HG03432 (cell line): ENCODE results near the gene NGDN.
"Not testable (repeated sequence)": the region's sequence is repeated elsewhere in the genome, so short reads cannot be mapped to it uniquely, and the experiment has no call there.

Source experiments
- ATAC-seq: cut with Tn5 transposase; IDR thresholded peaks from one replicate; pipeline ENCODE4 v1.9.1; 2021; ENCODE audit warnings: mild to moderate bottlenecking, moderate library complexity; ENCODE audit not compliant: unreplicated experiment

The NGDN gene, protein sequence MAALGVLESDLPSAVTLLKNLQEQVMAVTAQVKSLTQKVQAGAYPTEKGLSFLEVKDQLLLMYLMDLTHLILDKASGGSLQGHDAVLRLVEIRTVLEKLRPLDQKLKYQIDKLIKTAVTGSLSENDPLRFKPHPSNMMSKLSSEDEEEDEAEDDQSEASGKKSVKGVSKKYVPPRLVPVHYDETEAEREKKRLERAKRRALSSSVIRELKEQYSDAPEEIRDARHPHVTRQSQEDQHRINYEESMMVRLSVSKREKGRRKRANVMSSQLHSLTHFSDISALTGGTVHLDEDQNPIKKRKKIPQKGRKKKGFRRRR

DNA sequence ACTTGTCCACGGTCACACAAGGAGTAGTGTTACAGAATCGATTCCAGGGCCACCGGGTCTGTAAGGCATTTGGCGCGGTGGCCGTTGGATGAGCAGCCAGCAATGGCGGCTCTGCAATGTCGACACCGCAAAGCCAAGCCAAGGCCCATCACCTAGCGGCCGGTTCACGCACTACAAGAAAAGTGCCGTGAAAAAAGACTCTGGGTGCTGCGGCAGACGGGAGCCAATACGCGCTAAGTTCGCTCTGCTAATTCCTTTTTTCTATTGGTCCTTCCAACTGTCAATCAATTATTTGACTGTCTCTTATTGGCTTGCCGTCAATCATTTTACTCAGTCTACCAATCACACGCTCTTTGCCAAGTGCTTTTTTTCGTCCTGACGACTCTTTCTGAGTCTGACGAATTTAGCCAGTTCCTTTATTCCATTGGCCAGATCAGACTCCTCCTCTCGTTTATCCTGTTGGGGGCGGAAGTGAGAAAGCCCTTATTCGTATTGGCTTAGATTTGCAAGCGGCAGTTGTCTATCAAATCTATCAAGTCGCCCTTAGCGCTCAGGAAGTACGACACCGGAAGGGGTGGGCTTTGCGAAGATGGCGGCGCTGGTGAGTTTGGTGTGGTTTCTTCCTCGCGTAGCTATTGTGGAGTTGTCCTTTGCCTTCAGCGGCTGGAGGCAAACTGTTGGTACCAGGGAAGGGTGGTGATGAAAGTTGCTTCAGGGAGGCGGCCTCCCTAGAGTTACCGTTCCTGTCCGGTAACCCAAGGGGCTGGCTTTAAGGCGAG is at the start of gene NGDN:
NGDN (plus strand) TSS at position 577 of the 779 bp plus-strand sequence; CDS start at position 590, 13 bp downstream.
- peak; percentile 96 for ATAC-seq

DNA sequence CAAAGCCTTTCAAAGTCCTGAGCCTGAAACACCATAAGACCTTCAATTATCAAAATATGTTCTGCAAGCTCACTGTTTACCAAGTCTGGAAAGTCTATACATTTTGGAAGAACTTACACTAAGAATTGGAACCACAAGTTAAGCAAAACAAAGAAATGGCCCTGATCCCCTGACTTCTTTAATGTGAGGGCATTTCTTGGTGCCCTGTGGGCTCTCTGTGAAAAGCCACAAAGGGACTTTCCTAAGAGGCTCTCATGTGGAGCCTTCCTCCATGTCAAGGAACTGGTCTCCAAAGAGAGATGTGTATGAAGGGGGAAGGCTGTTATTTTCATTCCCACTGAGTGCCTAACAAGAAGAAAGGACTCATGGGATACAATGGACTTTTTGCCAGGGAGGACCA is 47.9 kb upstream of the NGDN start:
- no peak for ATAC-seq

DNA sequence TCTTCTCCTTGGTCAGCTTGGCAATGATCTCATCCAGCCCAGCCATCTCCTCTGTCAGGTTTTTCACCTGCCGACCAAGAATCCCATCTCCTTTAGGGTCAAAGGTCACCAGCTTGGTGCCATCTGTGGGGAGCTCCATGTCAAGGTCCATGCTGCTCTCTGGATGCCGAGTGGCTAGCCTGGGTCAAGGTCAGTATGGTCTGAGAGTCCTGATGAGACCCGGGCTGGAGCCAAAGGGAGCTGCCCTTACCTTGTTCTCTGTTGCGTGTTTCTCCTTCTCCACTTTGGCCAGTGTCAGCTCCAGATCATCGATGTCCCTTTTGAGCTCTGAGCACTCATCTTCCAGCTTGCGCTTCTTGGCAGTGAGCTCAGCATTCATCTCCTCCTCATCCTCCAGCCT is 45.8 kb upstream of the NGDN start:
- ATAC-seq, result no peak

DNA sequence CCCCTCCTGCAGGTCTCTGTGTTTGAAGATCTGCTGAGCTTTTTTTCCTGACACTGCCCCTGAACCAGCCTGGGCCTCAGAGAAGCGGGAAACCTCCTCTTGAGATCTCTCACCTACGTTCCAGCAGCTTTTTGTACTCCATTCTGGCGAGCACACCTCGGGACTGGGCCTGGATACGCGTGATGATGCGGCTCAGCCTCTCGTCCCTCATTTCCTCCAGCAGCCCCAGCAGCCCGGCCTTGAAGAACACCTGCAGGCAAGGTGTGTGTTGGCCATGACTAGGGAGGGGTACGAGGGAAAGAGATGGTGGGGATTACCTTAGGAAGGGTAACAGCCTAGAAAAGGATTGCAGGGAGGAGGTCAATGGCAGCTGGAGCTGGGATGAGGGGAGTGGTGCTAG is 44.3 kb upstream of the NGDN start:
- ATAC-seq, result no peak

DNA sequence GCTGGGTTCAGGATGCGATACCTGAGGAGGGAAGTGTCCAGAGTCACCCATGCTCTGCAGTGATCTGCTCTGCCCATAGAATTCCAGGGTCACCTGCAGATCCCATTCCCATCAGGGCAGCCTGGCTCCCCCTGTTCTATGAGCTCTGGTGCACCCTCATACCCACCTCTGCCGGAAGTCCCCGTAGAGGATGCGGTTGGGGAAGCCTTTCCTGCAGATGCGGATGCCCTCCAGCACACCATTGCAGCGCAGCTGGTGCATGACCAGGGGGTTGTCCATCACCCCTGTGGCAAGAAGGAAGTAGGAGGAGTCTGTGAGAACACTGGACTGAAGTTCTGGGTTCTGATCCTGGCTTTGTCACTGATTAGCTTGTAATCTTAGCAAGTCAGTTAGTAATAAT is 43.7 kb upstream of the NGDN start:
- ATAC-seq, result not testable (repeated sequence)

DNA sequence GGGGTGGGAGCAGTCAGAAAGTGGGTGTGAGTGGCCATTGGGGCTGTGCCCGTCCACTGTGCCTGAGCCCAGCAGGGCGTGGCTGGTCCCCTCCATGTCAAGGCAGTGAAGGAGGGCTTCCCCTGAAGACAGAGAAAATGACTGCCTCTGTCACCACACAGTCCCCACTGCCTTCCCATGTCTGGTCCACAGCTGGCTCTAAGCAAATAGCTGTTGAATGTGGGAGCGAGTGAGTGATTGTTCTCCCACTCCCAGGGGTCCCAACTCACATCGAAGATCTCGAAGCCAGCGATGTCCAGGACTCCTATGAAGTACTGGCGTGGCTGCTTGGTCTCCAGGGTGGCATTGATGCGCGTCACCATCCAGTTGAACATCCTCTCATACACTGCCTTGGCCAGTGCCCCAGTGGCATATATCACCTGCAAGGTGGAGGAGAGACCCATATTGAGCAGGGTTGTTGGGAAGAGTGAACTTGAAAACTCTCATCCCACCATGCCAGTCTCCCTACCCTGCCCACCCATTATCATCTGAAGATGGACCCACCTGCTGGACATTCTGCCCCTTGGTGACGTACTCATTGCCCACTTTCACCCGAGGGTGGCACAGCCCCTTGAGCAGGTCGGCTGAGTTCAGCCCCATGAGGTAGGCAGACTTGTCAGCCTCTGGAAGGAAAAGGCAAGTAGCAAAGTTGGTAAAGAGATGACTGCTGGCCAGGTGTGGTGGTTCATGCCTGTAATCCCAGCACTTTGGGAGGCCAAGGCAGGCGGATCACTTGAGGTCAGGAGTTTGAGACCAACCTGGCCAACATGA is 40.6 kb upstream of the NGDN start:
- ATAC-seq, result no peak

DNA sequence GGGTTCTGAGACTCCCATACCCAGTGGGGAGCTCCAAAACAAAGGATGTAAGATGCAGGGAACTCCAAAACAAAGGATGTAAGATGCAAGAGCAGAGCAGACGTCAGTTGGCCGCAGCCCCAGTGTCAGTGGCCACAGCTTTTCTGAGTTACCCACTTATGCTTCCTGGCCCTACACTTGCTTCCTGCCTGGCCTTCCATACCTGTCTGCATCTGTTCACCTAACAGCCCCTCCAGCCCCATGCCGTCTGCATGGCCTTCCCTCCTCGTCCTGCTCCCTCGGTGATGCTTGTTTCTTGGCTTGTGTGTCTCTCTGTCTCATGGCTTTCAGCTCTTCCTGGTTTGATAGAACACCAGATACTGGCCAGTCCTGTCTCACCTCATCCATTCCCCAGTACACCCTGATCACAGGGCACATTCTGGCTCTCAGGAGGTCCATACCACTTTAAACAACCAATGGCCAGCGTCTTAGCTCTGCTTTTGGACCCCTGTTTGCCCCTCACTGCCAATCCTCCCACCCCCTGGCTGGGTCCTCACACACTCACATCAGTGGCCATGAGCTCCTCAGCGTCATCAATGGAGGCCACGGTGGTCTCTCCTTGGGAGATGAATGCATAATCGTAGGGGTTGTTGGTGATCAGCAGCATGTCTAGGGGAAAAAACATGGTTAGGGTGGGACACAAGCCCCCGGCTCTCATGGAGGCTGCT is 39.3 kb upstream of the NGDN start:
- no peak for ATAC-seq

DNA sequence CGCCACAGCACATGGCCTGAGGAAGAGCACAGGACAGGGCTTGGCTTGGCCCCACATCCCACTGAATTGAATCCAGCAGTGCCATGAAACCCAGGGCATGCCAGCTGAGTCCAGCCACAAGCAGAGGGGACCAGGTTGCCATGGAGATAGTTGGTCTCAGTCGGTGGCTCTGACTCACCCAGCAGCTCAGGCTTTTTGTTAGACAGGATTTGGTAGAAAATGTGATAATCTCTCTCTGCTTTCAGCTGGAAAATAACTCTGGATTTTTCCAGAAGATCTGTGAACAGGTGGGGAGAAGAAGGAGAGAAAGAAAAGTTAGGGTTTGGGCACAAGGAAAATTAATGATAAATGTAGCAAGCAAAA is 38.8 kb upstream of the NGDN start:
- no peak for ATAC-seq

DNA sequence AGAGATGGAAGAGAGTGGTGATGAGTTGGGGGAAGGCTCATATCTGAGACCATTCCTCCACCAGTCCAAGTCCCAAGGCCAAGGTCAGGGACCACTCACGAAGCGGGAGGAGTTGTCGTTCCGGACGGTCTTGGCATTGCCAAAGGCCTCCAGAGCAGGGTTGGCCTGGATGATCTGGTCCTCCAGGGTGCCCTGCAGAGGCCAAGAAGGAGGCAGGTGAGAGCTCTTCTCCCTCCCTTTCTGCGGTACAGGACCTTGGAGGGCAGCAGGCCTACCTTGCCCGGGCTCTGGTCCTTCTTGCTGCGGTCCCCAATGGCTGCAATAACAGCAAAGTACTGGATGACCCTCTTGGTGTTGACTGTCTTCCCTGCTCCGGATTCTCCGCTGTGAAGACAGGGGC is 38.0 kb upstream of the NGDN start:
- no peak for ATAC-seq

DNA sequence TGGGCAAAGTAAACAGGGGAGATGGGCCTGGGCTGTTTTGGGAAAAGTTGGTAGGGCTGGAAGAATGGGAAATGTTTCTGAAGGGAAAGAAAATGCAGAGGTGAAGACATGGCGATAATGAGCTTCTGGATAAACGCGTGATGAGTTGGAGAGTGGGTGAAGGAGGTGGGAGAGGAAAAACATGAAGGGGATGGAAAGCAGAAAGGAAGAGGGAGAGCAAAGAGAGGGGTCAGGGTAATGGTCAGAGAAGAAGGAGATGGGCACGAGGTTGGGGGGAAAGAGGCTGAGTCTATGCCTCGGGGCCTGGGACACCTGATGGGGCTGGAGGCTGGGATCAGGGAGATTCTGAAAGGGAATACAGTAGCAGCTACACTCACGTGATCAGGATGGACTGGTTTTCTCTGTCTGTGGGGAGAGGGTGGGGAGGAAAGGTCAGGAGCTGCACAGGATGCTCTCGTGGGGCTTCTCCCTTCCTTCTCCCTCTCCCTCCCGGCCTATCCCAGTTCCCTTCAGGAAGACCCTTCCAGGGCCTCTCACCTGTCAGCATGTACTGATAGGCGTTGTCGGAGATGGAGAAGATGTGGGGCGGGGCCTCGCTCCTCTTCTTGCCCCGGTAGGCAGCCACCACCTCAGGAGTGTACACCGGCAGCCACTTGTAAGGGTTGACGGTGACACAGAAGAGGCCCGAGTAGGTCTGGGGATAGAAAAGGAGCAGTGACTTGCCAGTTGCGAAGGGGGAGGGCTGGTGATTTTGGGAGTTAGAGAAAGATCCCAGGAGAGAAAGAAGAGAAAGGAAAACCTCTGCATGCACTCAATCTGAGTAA is 37.2 kb upstream of the NGDN start:
- no peak for ATAC-seq

DNA sequence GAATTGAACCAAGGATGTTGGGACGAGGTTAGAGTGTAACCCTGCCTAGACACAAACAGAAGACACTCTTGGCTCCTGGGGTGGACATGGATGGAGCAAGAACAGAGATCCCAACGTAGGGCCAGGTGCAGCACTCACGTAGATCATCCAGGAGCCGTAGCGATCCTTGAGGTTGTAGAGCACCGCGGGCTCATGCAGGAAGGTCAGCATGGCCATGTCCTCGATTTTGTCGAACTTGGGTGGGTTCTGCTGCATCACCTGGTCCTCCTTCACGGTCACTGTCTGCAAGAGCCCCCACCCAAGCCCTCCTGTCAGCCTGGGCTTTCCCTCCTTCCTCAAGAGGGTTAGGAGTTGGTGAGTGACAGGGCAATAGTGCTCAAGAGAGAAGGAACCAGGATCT is 36.6 kb upstream of the NGDN start:
- ATAC-seq, result no peak

DNA sequence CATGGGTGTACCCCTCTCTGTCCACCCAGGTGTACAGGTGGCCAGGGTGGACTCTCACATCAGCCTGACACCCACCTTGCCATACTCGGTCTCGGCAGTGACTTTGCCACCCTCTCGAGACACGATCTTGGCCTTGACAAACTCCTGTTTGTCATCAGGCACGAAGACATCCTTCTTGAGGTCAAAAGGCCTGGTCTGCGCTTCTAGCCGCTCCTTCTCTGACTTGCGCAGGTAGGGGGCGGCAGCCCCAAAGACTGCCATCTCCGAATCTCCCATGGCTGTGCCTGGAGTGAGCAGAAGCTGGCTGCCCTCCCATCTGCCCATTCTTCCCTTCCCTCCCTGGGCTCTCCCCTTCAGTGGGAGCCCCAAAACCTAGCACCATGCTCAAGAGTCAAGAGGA is 36.0 kb upstream of the NGDN start:
- no peak for ATAC-seq

DNA sequence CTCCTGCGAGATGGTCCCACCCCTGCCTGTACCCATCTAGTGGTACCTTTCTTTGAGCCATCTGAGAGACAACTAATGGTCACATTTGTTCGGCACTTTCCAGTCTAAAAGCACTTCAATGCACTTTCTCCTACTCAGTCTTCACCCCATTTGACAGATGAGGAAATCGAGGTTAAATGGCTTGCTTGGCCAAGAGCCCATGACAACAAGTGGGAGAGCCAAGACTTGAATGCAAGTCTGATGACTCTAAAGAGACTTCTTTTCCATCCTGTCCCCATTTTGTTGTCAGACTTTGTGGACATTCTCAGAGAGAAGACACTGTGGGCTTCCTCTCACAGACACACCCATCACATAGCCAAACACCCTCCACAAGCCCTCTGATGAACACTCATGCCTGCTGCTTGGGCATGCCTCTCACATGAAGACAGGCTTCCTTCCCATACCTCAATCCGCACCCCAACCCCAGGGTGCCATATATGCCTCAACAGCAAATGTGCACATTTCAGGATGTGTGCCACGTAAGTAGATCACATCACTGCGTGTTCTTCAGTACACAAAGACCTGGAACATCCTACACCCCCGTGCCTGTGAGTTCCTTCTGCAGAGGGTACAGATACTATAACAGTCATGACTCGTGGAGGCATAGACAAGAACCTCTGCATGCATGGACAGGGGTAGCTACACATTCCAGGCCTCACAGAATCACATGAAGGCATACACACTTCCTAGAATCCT is 34.8 kb upstream of the NGDN start:
- no peak for ATAC-seq

DNA sequence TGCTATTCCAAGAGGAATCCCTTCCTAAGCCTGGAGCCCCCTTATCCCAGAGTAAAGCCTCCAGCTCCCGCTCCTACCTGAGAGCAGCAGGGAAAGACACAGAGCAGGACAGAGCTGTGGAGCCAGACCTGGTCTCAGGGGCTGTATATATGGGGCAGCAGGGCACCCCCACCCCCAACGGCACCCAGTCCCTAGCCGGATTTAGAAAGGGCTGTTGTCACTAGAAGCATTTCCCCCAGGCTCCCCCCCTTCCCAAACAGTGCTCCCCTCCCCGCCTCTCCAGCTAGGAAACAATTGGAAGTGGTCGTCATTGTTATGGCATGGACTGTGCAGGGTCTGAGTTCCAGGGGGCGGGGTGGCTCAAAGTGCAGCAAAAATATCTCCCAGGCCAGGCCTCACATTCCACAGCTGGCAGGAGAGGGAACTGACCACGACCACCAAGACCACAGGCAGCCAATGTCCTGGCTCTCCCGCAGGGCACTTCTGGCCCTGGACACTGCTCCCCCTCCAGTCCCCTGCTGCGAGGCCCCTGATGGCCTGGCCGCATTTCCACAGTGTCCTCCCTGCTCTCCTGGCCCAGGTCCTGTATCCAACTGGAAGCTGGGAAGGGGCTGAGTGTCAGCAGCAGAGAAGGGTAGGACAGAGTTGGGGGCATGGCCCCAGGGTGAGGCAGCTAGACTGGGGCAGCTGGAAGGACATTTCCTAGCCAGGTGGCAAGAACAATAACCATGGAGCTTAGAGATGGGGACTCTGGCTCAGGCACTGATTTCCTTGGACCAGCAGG is 33.8 kb upstream of the NGDN start, which contains the start of gene MYH7:
MYH7 (minus strand) TSS at position 118 of the 784 bp plus-strand sequence. CDS start 1,928 bp downstream, outside the sequence.
- no peak for ATAC-seq

DNA sequence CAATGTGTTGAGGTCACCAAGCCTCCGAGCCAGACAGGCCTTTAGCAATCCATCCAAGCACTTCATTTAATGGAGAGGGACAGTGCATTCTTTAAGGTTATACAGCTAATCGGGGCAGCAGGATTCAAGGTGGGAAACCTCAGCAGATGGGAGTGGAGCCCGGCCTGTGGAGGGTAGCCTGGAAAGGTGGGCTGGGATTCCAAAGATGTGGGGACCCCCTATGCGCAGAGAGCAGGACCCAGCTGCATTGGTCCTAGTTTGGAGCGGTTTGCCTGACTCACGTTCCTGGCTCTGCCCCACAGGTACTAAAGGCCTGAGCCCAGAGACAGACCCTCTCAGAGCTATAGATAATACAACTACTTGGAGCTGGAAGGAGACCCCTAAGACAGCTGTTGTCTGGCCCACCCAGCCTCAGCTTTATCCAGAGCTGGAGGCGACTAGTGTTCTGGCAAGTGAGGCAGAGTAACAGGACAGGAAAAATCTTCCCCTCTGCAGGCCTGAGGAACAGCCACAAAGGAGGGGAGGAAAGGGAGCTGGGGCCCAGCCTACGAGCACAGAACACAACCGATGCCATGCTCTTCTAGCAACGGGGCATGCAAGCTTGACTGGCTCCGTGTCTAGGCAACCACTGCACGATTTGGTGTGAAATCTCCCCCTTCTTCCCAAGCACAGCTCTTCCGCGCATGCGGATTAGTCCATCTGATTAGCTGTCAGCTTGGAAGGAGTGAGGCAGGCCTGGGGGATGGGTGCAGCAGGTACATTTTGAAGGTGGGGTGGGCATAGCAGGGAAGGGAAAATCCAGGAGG is 33.0 kb upstream of the NGDN start:
- ATAC-seq, result no peak

DNA sequence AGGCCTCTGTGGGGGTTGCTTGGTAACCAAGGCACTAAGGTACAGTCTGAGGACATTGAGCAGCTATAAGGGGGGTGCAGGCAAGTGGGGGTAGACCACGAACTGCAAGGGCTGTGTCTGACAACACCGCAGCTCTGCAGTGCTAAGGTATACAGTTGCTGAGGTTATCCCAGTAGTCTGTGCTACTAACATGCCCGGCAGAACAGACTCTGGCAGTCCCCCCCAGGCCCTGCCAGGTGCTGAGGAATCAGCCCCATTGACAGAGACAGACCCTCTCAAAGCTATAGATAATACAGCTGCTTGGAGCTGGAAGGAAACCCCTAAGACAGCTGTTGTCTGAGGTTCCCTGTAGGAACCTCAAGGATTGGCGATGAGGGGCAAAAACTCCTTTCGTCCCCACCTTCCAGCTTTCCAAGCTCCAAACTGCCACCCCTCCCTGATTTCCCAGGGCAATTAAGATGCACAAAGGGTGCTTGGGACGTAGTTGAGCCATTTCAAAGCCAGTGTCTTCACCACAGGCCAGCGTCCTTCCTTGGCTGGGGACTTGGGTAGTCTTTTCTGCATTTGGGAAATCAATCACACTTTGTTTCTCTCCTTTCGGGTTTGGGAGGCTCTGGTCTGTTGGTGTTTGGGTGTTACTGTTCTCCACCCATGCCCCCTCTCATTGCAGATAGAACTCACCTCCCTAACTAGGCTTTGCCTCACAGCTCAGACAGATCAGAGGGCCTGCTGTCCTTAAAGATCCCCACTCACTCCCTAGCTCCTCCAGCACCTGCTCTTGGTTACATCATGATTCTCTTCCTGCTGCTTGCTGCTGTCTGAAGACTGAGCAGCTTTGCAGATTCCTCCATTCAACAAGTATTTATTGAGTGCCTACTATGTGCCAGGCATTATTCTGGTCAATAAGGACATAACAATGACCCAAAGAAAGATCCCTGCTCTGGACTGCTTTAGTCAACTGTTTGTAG is 32.1 kb upstream of the NGDN start:
- ATAC-seq, result no peak
